Ovary (tissue), 3 donors: ENCODE results near the gene ESAM.

Experiments used
- CTCF ChIP-seq, 3 donors: fragments of 450-650 bp in 2 of 3; fragments of 200-600 bp in 1 of 3; IDR thresholded peaks; one replicate each; pipeline versions ENCODE4 v1.5.1 to v1.8.0; 2016 to 2022; ENCODE audit warnings: antibody characterized with exemption in 3 of 3, mild to moderate bottlenecking in 1 of 3
- POLR2A ChIP-seq: fragments of 450-650 bp; IDR thresholded peaks from one replicate; pipeline ENCODE4 v1.6.1; 2017; ENCODE audit warnings: antibody characterized with exemption, mild to moderate bottlenecking, moderate library complexity
- donor health status: DM: no; HTN: no; CAD: no.

GRCh38 chr11:124724979-124725718 is 36.9 kb downstream of the ESAM start:
- TF ChIP-seq CTCF (IDR thresholded peaks at IDR 0.05) (no peak), POLR2A (no peak)
